Activated T-helper 1 cell treated with anti-CD3 and anti-CD28 coated beads, Interleukin-12 subunit alpha, Interleukin-12 subunit beta, Interleukin-2, Interleukin-4 antibody, amounts not matched to agents 30 ng/mL and 10 ng/mL and 1 ng/mL, durations not matched to agents 14 hours and 24 hours and 36 hours (primary cell): ENCODE results near the gene LRRC3. TPM values are rescaled to one million over a fixed set of nuclear protein-coding genes. Genes with fewer than 3 reads are reported as not detected.

ENCODE experiments used
- DNase-seq: peaks from one replicate; pipeline ENCODE4 v3.0.0; 2021; ENCODE audit warnings: low spot score
- H3K27ac Mint-ChIP-seq: one replicate; pipeline ENCODE4 v1.8.0; 2021; ENCODE audit warnings: mild to moderate bottlenecking, mixed read lengths
- H3K27me3 Mint-ChIP-seq: one replicate; pipeline ENCODE4 v1.8.0; 2022; ENCODE audit warnings: mild to moderate bottlenecking, moderate library complexity, mixed read lengths; ENCODE audit not compliant: insufficient read depth
- H3K36me3 Mint-ChIP-seq: one replicate; pipeline ENCODE4 v1.8.0; 2021; ENCODE audit warnings: low read depth, mixed read lengths
- H3K4me1 Mint-ChIP-seq: one replicate; pipeline ENCODE4 v1.8.0; 2021; ENCODE audit warnings: low read depth, mixed read lengths
- H3K4me3 Mint-ChIP-seq: one replicate; pipeline ENCODE4 v1.8.0; 2021; ENCODE audit warnings: mild to moderate bottlenecking, moderate library complexity, mixed read lengths
- H3K9me3 Mint-ChIP-seq: one replicate; pipeline ENCODE4 v1.8.0; 2021; ENCODE audit warnings: mixed read lengths
- intact Hi-C: fragments of 100-400 bp; cut with micrococcal nuclease; formaldehyde crosslinking; loops from one replicate; pipeline ENCODE4 v1.15.1; 2024
- total RNA-seq: library from RNA; stranded (reverse); gene quantifications from 2 replicates; pipeline ENCODE4 v1.2.3, GENCODE V29; 2022

The LRRC3 gene
- total RNA-seq, 1 donor from 2014 or later = 1.9 TPM

- peaks cover 5% of the 10 kb centered on the region for H3K4me1 Mint-ChIP-seq
- H3K4me3 Mint-ChIP-seq = peak overlapping the region; percentile 33
- H3K36me3 Mint-ChIP-seq = no peaks in the 10 kb centered on the region
- H3K9me3 Mint-ChIP-seq = no peaks in the 10 kb centered on the region
- intact Hi-C loops = no loop called here
- DNase-seq = no peak
- peaks cover 6% of the 10 kb centered on the region for H3K27me3 Mint-ChIP-seq
- H3K27ac Mint-ChIP-seq = no peak overlapping the region
Observed at GRCh38 chr21:44485796-44486195, 30.5 kb downstream of the LRRC3 start.

- no peaks in the 10 kb centered on the region for H3K36me3 Mint-ChIP-seq
- H3K4me1 Mint-ChIP-seq = peaks cover 5% of the 10 kb centered on the region
- DNase-seq = no peak
- no peak overlapping the region for H3K27ac Mint-ChIP-seq
- intact Hi-C loops = no loop called here
- no peaks in the 10 kb centered on the region for H3K9me3 Mint-ChIP-seq
- peaks cover 6% of the 10 kb centered on the region for H3K27me3 Mint-ChIP-seq
- no peak overlapping the region for H3K4me3 Mint-ChIP-seq
Observed at GRCh38 chr21:44486302-44486701, 31.0 kb downstream of the LRRC3 start.

- Mint-ChIP-seq H3K4me1 (peaks cover 13% of the 10 kb centered on the region), H3K27ac (no peak overlapping the region), H3K27me3 (peaks cover 6% of the 10 kb centered on the region), H3K36me3 (peaks cover 6% of the 10 kb centered on the region), H3K9me3 (peaks cover 12% of the 10 kb centered on the region), H3K4me3 (no peak overlapping the region)
- intact Hi-C loops = no loop called here
- DNase-seq = peak; percentile 37
Observed at GRCh38 chr21:44487831-44488230, 32.5 kb downstream of the LRRC3 start.

GRCh38 chr21:44489962-44490361 is 34.7 kb downstream of the LRRC3 start:
- H3K9me3 Mint-ChIP-seq = peaks cover 19% of the 10 kb centered on the region
- no peak for DNase-seq
- H3K4me1 Mint-ChIP-seq = peaks cover 13% of the 10 kb centered on the region
- H3K4me3 Mint-ChIP-seq = no peak overlapping the region
- peaks cover 10% of the 10 kb centered on the region for H3K36me3 Mint-ChIP-seq
- intact Hi-C loops = no loop called here
- no peak overlapping the region for H3K27ac Mint-ChIP-seq
- H3K27me3 Mint-ChIP-seq = peaks cover 6% of the 10 kb centered on the region

- Mint-ChIP-seq H3K4me1 (peaks cover 13% of the 10 kb centered on the region), H3K4me3 (no peak overlapping the region), H3K36me3 (peaks cover 10% of the 10 kb centered on the region), H3K9me3 (peaks cover 19% of the 10 kb centered on the region), H3K27ac (no peak overlapping the region), H3K27me3 (peaks cover 6% of the 10 kb centered on the region)
- intact Hi-C loops = no loop called here
- DNase-seq = no peak
Observed at GRCh38 chr21:44490405-44490804, 35.1 kb downstream of the LRRC3 start.

GRCh38 chr21:44490816-44491215 is 35.5 kb downstream of the LRRC3 start:
- DNase-seq = no peak
- H3K9me3 Mint-ChIP-seq = peaks cover 19% of the 10 kb centered on the region
- H3K4me3 Mint-ChIP-seq = no peak overlapping the region
- H3K36me3 Mint-ChIP-seq = peaks cover 10% of the 10 kb centered on the region
- peaks cover 13% of the 10 kb centered on the region for H3K4me1 Mint-ChIP-seq
- intact Hi-C loops = no loop called here
- H3K27ac Mint-ChIP-seq = no peak overlapping the region
- H3K27me3 Mint-ChIP-seq = peaks cover 6% of the 10 kb centered on the region

GRCh38 chr21:44492567-44493385 is 37.5 kb downstream of the LRRC3 start:
- H3K36me3 Mint-ChIP-seq = peaks cover 10% of the 10 kb centered on the region
- intact Hi-C loops = no loop called here
- H3K27me3 Mint-ChIP-seq = peaks cover 10% of the 10 kb centered on the region
- DNase-seq = no peak
- peaks cover 13% of the 10 kb centered on the region for H3K4me1 Mint-ChIP-seq
- H3K27ac Mint-ChIP-seq = no peak overlapping the region
- peaks cover 19% of the 10 kb centered on the region for H3K9me3 Mint-ChIP-seq
- no peak overlapping the region for H3K4me3 Mint-ChIP-seq

- Mint-ChIP-seq H3K27ac (no peak overlapping the region), H3K4me3 (no peak overlapping the region), H3K36me3 (peaks cover 10% of the 10 kb centered on the region), H3K27me3 (peaks cover 6% of the 10 kb centered on the region), H3K4me1 (peaks cover 13% of the 10 kb centered on the region), H3K9me3 (peaks cover 19% of the 10 kb centered on the region)
- intact Hi-C loops = no loop called here
- DNase-seq = no peak
Observed at GRCh38 chr21:44494418-44494817, 39.1 kb downstream of the LRRC3 start.

- Mint-ChIP-seq H3K4me1 (peaks cover 11% of the 10 kb centered on the region), H3K27me3 (peaks cover 6% of the 10 kb centered on the region), H3K4me3 (no peak overlapping the region), H3K9me3 (peaks cover 19% of the 10 kb centered on the region), H3K36me3 (peaks cover 10% of the 10 kb centered on the region), H3K27ac (no peak overlapping the region)
- intact Hi-C loops = no loop called here
- no peak for DNase-seq
Observed at GRCh38 chr21:44494956-44495355, 39.6 kb downstream of the LRRC3 start.

GRCh38 chr21:44495611-44496563 is 40.6 kb downstream of the LRRC3 start:
- DNase-seq = no peak
- Mint-ChIP-seq H3K27me3 (peaks cover 6% of the 10 kb centered on the region), H3K4me3 (no peak overlapping the region), H3K9me3 (peaks cover 19% of the 10 kb centered on the region), H3K4me1 (peaks cover 8% of the 10 kb centered on the region), H3K27ac (no peak overlapping the region), H3K36me3 (peaks cover 10% of the 10 kb centered on the region)
- intact Hi-C loops = no loop called here

- Mint-ChIP-seq H3K27me3 (peaks cover 6% of the 10 kb centered on the region), H3K27ac (no peak overlapping the region)
Observed at GRCh38 chr21:44496564-44497550, 41.5 kb downstream of the LRRC3 start.

GRCh38 chr21:44497703-44498126 is 42.4 kb downstream of the LRRC3 start:
- peaks cover under 1% of the 10 kb centered on the region for H3K4me1 Mint-ChIP-seq
- H3K27ac Mint-ChIP-seq = no peak overlapping the region
- peaks cover 6% of the 10 kb centered on the region for H3K27me3 Mint-ChIP-seq
- intact Hi-C loops = no loop called here
- no peak overlapping the region for H3K4me3 Mint-ChIP-seq
- H3K9me3 Mint-ChIP-seq = peaks cover 8% of the 10 kb centered on the region
- peaks cover 5% of the 10 kb centered on the region for H3K36me3 Mint-ChIP-seq
- DNase-seq = no peak

More at GRCh38 chr21:44496564-44497550, 41.5 kb downstream of the LRRC3 start:
- Mint-ChIP-seq H3K9me3 (peaks cover 16% of the 10 kb centered on the region), H3K36me3 (peaks cover 10% of the 10 kb centered on the region), H3K4me3 (no peak overlapping the region), H3K4me1 (peaks cover 8% of the 10 kb centered on the region)
- DNase-seq = no peak
- intact Hi-C loops = no loop called here
